ENCODE results near the gene TM7SF2. TPM values are rescaled to one million over a fixed set of nuclear protein-coding genes. Genes with fewer than 3 reads are reported as not detected.
"Not testable (repeated sequence)": the region's sequence is repeated elsewhere in the genome, so short reads cannot be mapped to it uniquely, and the experiment has no call there.

TM7SF2 gene
- total RNA-seq, 4 donors from 2014 or later, result 7.1 to 25.2 (median 18.3) TPM

- 60 to 64% methylated on average over 2 of the region's 2 CpGs for WGBS, 2 donors (ENCODE audit: low coverage in 1 of 2)
- no peaks in the 10 kb centered on the region for H3K36me3 ChIP-seq
- no peak for TF ChIP-seq POLR2AphosphoS5 (IDR thresholded peaks at IDR 0.05)
- TF ChIP-seq EP300 (IDR thresholded peaks at IDR 0.05), result no peak
- no peak for TF ChIP-seq CTCF (IDR thresholded peaks at IDR 0.05)
- no peak for TF ChIP-seq POLR2A (IDR thresholded peaks at IDR 0.05)
- no peak overlapping the region for H3K4me3 ChIP-seq
- ATAC-seq, result no peak
- no peaks in the 10 kb centered on the region for H3K9me3 ChIP-seq
- H3K27me3 ChIP-seq, result peaks cover 12% of the 10 kb centered on the region
- peaks cover 0 to 7% (median 0%) of the 10 kb centered on the region in 3 donors for H3K4me1 ChIP-seq
- H3K27ac ChIP-seq, result no peak overlapping the region
Measured at GRCh38 chr11:65147352-65148075, 35.8 kb downstream of the TM7SF2 start.

- whole genome bisulfite sequencing, 2 donors (ENCODE audit: low coverage in 1 of 2), result 69% methylated on average over 4 of the region's 5 CpGs; no CpG with 5 or more reads in 1 of the 2 donors
- ATAC-seq, result no peak
- H3K36me3 ChIP-seq, result no peaks in the 10 kb centered on the region
Measured at GRCh38 chr11:65148657-65149056, 37.0 kb downstream of the TM7SF2 start.

GRCh38 chr11:65150131-65150508 is 38.4 kb downstream of the TM7SF2 start:
- H3K4me1 ChIP-seq, H3K9me3 ChIP-seq, H3K4me3 ChIP-seq, ATAC-seq, H3K36me3 ChIP-seq: not testable (repeated sequence)
- 65% methylated on average over 10 of the region's 10 CpGs; no CpG with 5 or more reads in 1 of the 2 donors for whole genome bisulfite sequencing, 2 donors (ENCODE audit: low coverage in 1 of 2)
- peak overlapping the region in 2 of 4 donors; percentile 49 to 63 for H3K27ac ChIP-seq
- peaks cover 12% of the 10 kb centered on the region for H3K27me3 ChIP-seq

More at GRCh38 chr11:65148657-65149056, 37.0 kb downstream of the TM7SF2 start:
- no peak overlapping the region for H3K27ac ChIP-seq
- peaks cover 12% of the 10 kb centered on the region for H3K27me3 ChIP-seq
- H3K4me1 ChIP-seq, result peaks cover 0 to 7% (median 0%) of the 10 kb centered on the region in 3 donors
- H3K9me3 ChIP-seq, result no peaks in the 10 kb centered on the region
- no peak overlapping the region for H3K4me3 ChIP-seq
- TF ChIP-seq POLR2A (IDR thresholded peaks at IDR 0.05), result no peak
- no peak for TF ChIP-seq EP300 (IDR thresholded peaks at IDR 0.05)
- no peak for TF ChIP-seq CTCF (IDR thresholded peaks at IDR 0.05)
- no peak for TF ChIP-seq POLR2AphosphoS5 (IDR thresholded peaks at IDR 0.05)

- peak; percentile 84 for ATAC-seq
- TF ChIP-seq POLR2AphosphoS5 (IDR thresholded peaks at IDR 0.05), result no peak
- no peak for TF ChIP-seq POLR2A (IDR thresholded peaks at IDR 0.05)
- TF ChIP-seq CTCF (IDR thresholded peaks at IDR 0.05), result no peak
- no peak for TF ChIP-seq EP300 (IDR thresholded peaks at IDR 0.05)
- peak overlapping the region in 3 of 4 donors; percentile 31 to 63 (median 49) for H3K27ac ChIP-seq
- peaks cover 12% of the 10 kb centered on the region for H3K27me3 ChIP-seq
- 35 to 41% methylated on average over 6 to 9 of the region's 12 CpGs for WGBS, 2 donors (ENCODE audit: low coverage in 1 of 2)
- no peaks in the 10 kb centered on the region for H3K9me3 ChIP-seq
- peaks cover 0 to 7% (median 0%) of the 10 kb centered on the region in 3 donors for H3K4me1 ChIP-seq
- H3K36me3 ChIP-seq, result no peaks in the 10 kb centered on the region
- H3K4me3 ChIP-seq, result no peak overlapping the region
Measured at GRCh38 chr11:65150509-65151299, 39.0 kb downstream of the TM7SF2 start.

GRCh38 chr11:65151331-65151899 is 39.7 kb downstream of the TM7SF2 start:
- peak overlapping the region in 2 of 4 donors; percentile 49 to 63 for H3K27ac ChIP-seq
- TF ChIP-seq CTCF (IDR thresholded peaks at IDR 0.05) (no peak), POLR2A (IDR thresholded peaks at IDR 0.05) (no peak), EP300 (IDR thresholded peaks at IDR 0.05) (no peak), POLR2AphosphoS5 (IDR thresholded peaks at IDR 0.05) (no peak)
- no peak overlapping the region for H3K4me3 ChIP-seq
- H3K4me1 ChIP-seq, result peaks cover 0 to 7% (median 0%) of the 10 kb centered on the region in 3 donors
- no peak for ATAC-seq
- H3K36me3 ChIP-seq, result no peaks in the 10 kb centered on the region
- peaks cover 8% of the 10 kb centered on the region for H3K27me3 ChIP-seq
- WGBS, 2 donors (ENCODE audit: low coverage in 1 of 2), result 53 to 100% methylated on average over 1 to 3 of the region's 3 CpGs
- H3K9me3 ChIP-seq, result no peaks in the 10 kb centered on the region

Data from gastroesophageal sphincter (tissue), 4 donors.